ENCODE measurements around the gene KRTAP3-3.
"Not testable (repeated sequence)": the region's sequence is repeated elsewhere in the genome, so short reads cannot be mapped to it uniquely, and the experiment has no call there.

Gene KRTAP3-3

DNA sequence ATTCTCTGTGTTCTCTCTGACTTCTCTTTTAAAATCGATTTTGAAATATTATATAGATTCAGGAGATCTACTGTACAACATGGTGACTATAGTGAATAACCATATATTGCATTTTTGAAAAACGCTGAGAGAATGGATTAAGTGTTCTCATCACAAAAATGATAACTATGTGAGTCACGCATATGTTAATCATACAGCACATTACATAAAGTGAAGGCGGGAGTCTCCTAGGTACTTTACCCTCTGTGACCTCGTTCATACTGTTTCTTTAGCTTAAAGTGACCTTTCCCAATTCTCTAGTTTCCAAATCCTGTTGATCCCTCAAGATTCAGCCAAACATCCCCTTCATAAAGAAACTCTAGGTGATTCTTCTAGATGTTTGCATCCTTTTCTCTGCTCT lies 8.8 kb upstream of the KRTAP3-3 start:
- H3K4me3 ChIP-seq (ENCODE audit: low read depth, low read length) = no peak overlapping the region
- TF ChIP-seq, protein P1, sequence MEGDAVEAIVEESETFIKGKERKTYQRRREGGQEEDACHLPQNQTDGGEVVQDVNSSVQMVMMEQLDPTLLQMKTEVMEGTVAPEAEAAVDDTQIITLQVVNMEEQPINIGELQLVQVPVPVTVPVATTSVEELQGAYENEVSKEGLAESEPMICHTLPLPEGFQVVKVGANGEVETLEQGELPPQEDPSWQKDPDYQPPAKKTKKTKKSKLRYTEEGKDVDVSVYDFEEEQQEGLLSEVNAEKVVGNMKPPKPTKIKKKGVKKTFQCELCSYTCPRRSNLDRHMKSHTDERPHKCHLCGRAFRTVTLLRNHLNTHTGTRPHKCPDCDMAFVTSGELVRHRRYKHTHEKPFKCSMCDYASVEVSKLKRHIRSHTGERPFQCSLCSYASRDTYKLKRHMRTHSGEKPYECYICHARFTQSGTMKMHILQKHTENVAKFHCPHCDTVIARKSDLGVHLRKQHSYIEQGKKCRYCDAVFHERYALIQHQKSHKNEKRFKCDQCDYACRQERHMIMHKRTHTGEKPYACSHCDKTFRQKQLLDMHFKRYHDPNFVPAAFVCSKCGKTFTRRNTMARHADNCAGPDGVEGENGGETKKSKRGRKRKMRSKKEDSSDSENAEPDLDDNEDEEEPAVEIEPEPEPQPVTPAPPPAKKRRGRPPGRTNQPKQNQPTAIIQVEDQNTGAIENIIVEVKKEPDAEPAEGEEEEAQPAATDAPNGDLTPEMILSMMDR (IDR thresholded peaks at IDR 0.05; ENCODE audit: low read depth, low read length, missing control alignments) = no peak
- no peaks in the 10 kb centered on the region for H3K27me3 ChIP-seq (replicated peaks)
- in situ Hi-C loops (cut with HindIII; ENCODE audit: low pct_ligation_motif_present, low sequenced_read_pairs) = no loop called here
- no peaks in the 10 kb centered on the region for H3K36me3 ChIP-seq (replicated peaks)
- no peak for DNase-seq
- H3K27ac ChIP-seq = no peak overlapping the region

DNA sequence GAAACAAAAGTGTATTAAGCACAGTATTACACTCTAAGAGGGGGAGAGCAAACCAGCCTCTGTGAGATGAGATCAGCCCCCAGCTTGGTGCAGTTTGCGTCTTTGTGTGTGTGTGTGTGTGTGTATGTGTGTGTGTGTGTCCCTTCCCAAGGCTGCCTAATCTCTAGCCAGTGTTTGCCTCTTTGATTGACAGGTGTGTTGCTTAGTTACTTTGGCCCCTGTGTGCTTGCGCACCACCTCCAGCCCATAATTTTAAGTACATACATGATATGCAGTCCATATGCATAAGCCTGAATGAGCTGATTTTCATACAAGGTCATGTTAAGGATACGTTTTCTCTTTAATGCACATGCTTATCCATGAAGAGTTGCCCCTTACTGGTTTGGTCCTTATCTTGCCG lies 7.8 kb upstream of the KRTAP3-3 start:
- TF ChIP-seq, protein P1 (IDR thresholded peaks at IDR 0.05; ENCODE audit: low read depth, low read length, missing control alignments) = no peak
- no peak overlapping the region for H3K4me3 ChIP-seq (ENCODE audit: low read depth, low read length)
- H3K27ac ChIP-seq = no peak overlapping the region
- H3K36me3 ChIP-seq (replicated peaks) = no peaks in the 10 kb centered on the region
- no peak for DNase-seq
- no peaks in the 10 kb centered on the region for H3K27me3 ChIP-seq (replicated peaks)
- in situ Hi-C loops (cut with HindIII; ENCODE audit: low pct_ligation_motif_present, low sequenced_read_pairs) = no loop called here

DNA sequence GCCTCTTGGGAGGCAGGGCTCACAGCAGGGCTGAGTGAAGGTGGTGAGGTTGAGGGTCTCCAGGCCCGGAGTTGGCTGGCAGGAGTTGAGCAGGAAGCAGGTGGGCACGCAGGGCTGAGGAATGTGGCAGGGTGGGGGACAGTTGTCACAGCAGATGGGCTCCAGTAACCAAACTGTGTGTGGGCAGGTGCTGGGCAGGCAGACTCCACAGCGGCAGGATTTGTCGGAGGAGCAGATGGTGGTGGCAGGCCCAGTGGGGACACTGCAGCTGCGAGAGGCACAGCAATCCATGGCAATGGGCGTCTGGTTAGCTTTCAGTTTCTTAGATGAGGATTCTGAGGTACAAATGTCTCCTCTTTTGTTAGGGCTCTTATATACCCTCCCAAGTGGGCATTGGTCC lies 5.6 kb upstream of the KRTAP3-3 start, which contains the start of gene KRTAP3-2:
KRTAP3-2 (minus strand) TSS at position 344 of the 400 bp plus-strand sequence; CDS start at position 291, 53 bp downstream.
- DNase-seq; H3K27me3 ChIP-seq (replicated peaks); H3K27ac ChIP-seq; in situ Hi-C loops (cut with HindIII; ENCODE audit: low pct_ligation_motif_present, low sequenced_read_pairs); H3K36me3 ChIP-seq (replicated peaks); H3K4me3 ChIP-seq (ENCODE audit: low read depth, low read length): not testable (repeated sequence)

DNA sequence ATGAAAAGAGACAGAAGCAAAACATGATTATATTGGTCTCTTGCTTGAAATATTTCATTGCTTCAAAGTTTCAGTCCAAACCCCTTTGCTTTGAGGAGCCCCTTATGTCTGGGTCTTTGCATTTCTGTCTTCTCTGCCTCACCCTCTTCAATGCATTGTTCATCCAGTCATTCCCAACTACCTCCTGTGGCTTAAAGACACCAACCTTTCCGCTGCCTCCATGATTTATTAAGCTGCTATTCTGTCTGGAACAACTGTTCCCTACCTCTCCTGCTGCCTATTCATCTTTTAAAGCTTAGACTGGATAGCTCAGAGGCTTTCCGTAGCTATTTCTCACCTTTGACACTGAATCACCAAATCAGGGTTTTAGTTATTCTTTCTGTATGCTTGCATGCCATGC lies 3.4 kb upstream of the KRTAP3-3 start:
- no peak for DNase-seq
- TF ChIP-seq, protein P1 (IDR thresholded peaks at IDR 0.05; ENCODE audit: low read depth, low read length, missing control alignments) = no peak
- Histone ChIP-seq H3K4me3 (ENCODE audit: low read depth, low read length) (no peak overlapping the region), H3K36me3 (replicated peaks) (no peaks in the 10 kb centered on the region), H3K27ac (no peak overlapping the region), H3K27me3 (replicated peaks) (no peaks in the 10 kb centered on the region)
- in situ Hi-C loops (cut with HindIII; ENCODE audit: low pct_ligation_motif_present, low sequenced_read_pairs) = no loop called here

DNA sequence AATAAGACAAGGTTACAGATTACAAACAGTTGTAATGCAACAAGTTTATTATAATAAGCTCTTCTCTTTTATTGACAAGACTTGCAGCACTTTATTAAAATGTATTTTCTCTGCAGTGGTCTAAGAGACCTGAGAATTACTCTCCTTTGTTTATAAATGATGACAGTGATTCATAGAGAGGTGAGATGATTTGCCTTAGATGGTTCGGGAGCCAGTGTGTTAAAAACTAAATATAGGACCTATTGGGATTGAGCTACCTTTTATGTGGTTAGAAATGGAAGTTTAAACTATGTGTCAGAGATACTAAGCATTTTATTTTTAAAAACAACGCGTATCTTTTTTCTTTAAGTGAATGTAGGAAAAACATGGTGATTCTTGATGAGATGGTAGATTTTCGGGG lies 2.9 kb upstream of the KRTAP3-3 start:
- in situ Hi-C loops (cut with HindIII; ENCODE audit: low pct_ligation_motif_present, low sequenced_read_pairs) = no loop called here
- H3K27me3 ChIP-seq (replicated peaks) = no peaks in the 10 kb centered on the region
- no peak overlapping the region for H3K4me3 ChIP-seq (ENCODE audit: low read depth, low read length)
- H3K36me3 ChIP-seq (replicated peaks) = no peaks in the 10 kb centered on the region
- H3K27ac ChIP-seq = no peak overlapping the region
- TF ChIP-seq, protein P1 (IDR thresholded peaks at IDR 0.05; ENCODE audit: low read depth, low read length, missing control alignments) = no peak
- DNase-seq = no peak

DNA sequence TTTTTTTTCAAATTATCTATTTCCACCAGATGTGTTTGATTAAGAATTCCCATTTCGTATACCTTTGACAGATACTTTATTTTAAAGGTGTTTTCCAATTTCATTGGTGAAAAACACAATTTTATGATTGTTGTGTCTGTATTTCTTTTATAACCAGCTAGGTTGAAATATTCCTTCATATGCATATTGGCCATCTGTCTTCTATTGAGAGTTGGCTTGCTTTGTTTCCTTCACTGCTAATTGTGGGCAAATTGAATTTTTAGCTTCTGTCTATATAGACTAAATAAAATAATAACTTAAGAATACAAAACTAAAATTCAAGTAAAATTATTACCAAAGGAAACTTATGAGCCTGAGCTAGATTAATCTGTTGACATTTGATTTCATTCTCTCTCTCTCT lies 1.2 kb upstream of the KRTAP3-3 start:
- Histone ChIP-seq H3K36me3 (replicated peaks) (no peaks in the 10 kb centered on the region), H3K4me3 (ENCODE audit: low read depth, low read length) (no peak overlapping the region), H3K27ac (no peak overlapping the region), H3K27me3 (replicated peaks) (no peaks in the 10 kb centered on the region)
- TF ChIP-seq, protein P1 (IDR thresholded peaks at IDR 0.05; ENCODE audit: low read depth, low read length, missing control alignments) = no peak
- no peak for DNase-seq
- in situ Hi-C loops (cut with HindIII; ENCODE audit: low pct_ligation_motif_present, low sequenced_read_pairs) = no loop called here

All from brain microvascular endothelial cell (primary cell).